GM21381 (cell line): ENCODE data around the gene LIN7B.

Experiments used
- ATAC-seq: cut with Tn5 transposase; IDR thresholded peaks from one replicate; pipeline ENCODE4 v1.9.1; 2021; ENCODE audit warnings: mild to moderate bottlenecking, moderate library complexity; ENCODE audit not compliant: unreplicated experiment

The LIN7B gene

DNA sequence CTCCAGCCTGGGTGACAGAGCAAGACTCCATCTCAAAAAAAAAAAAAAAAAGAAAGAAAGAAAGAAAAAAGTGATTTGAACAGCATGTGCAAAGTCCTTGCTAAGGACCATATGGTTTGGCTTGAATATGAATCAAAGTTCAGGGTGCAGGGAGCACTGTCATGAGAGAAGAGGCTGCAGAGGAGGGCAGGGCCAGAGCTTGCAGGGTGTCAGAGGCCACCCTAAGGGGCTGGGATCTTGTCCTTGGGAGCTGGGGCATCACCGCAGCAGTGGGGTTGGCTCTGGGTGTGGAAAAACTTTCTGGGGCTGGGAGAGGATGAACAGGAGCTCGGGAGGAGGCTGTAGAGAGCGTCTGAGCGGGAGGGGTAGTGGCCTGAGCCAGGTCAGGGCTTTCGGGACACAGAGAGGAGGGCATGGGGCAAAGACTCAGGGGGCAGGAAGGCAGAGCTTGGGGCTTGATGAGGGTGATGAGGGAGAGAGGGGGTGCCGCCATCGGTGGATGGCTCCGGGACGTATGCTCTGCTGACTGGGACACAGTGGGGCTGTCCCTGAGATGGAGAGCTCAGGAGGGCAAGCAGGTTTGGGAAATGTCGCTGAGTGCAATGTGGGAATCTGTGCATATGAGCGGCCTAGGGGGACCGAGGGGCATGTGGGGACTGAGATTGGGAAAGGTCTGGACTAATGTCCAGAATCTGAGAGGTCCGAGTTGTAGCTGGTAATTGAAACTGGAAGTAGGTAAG, 46.5 kb downstream of the LIN7B start:
- no peak for ATAC-seq

DNA sequence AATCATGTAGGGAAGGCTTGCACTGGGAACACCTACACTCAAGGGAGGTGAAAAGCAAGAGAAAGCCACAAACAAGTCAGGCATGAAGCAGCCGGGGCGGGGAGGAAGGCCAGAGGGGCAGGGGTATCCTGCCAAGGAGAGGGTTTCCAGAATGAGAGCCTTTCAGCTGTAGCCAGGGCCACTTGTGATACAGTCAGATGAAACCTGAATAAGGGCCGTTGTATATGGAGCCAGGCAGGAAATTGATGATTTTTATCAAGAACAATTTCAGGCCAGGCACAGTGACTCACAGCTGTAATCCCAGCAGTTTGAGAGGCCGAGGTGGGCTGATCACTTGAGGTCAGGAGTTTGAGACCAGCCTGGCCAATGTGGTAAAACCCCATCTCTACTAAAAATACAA, 47.8 kb downstream of the LIN7B start:
- ATAC-seq = no peak

DNA sequence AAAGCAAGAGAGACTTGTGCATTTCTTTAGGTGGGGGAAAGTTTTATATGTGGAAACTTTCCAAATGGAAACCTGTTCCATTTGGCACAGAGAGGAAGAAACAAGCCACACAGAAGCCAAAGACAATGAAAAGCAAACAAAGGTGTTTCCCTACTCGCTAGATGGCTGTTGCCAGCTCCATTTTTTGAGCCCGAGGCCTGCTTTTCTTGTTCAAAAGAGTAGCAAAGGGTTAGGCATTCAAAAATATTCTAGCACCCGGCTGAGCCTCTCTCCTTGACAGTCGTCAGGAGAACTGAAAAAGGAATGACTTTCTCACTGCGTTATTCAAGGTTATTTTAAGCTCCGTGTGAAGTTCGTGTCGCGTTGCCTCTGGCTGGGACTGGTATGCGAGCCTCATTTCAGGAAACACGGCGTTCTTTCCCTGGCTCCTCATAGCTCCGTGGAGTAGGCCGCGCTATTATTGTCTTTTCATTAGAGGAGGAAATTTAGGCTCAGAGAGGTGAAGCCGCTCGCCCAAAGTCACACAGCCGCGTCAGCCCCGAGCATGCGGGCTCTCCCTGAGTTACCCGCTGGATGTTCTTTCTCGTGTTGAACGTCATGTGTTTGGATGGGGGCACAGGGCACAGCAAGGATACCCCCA, 51.1 kb downstream of the LIN7B start:
- no peak for ATAC-seq

GRCh38 chr19:49165865-49166301, 51.7 kb downstream of the LIN7B start:
- no peak for ATAC-seq

DNA sequence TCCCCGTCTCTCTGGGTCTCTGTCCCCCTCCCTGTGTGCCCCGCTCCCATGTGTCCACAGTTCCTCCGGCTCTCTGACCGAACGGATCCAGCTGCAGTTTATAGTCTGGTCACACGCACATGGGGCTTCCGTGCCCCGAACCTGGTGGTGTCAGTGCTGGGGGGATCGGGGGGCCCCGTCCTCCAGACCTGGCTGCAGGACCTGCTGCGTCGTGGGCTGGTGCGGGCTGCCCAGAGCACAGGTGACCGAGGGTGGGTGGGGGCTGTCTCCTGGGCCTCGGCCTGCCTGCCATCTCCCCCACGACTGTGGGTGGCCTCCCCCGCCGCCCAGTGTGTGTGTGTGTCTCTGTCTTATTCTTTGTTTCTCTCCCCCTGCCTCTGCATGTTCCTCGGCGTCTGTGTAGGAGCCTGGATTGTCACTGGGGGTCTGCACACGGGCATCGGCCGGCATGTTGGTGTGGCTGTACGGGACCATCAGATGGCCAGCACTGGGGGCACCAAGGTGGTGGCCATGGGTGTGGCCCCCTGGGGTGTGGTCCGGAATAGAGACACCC, 53.8 kb downstream of the LIN7B start:
- ATAC-seq = no peak
